22Rv1 (cell line): ENCODE data around the gene COLQ.

Experiments used
- H3K27ac ChIP-seq: fragments of 450-650 bp; 2 replicates; pipeline ENCODE4 v1.5.1; 2017
- CTCF ChIP-seq: fragments of 450-650 bp; IDR thresholded peaks from 2 replicates; pipeline ENCODE4 v1.5.1; 2017; ENCODE audit warnings: mild to moderate bottlenecking
- ZFX ChIP-seq: fragments of 450-650 bp; IDR thresholded peaks from 2 replicates; pipeline ENCODE4 v1.6.1; 2017; ENCODE audit warnings: antibody characterized with exemption, borderline replicate concordance

The COLQ gene

DNA sequence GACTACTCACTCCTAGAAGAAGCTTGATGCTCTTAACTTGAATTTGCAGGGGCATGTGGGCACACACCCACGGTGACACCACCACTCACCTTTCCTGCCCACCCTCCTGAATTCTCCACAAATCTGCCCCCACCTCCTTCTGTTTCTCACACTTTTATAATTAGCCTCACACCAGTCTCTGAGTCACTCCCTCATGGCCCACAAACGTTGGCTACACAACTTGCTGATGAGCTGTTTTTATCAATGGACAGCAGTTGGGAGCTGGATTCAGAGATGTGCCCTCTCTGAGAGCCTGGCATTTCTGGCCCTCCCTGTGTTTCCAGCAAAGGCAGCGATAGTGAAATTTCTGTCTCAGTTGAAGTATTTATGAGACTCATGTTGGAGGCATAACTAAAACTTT lies 1.3 kb downstream of the COLQ start:
- no peak overlapping the region for H3K27ac ChIP-seq
- no peak for TF ChIP-seq CTCF

- no peak for TF ChIP-seq CTCF
- H3K27ac ChIP-seq = no peak overlapping the region
Observed at GRCh38 chr3:15519096-15519495, 2.4 kb downstream of the COLQ start.

DNA sequence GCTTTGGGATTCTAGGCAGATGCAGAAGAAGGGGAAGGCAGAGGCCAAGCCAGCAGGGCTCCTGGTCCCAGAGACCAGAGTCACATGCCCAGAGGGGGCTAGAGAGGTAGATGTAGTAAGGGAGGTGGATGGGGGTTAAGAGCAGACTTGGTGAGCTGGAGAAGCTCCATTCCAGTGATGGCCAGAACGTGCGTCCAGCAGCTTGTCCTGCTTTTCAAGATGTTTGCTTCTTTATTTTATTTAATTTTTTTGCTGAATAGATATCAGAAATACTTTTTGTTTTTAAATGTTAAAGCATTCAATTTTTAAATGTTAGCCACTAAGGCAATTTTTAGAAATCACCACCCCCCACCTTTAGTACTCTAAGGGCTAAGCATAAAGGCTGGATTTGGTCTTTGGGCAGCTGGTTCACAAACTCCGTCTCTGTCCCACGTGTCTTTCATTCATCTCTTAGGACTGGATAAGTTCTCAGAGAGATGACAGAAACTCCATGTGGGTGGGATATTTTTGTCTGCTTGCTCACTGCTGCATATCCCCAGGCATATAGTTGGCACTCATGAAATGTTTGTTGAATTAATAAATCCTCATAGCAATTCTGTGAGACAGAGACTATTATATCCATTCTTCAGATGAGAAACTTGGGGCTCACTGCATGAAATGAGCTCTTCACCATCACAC lies 6.7 kb downstream of the COLQ start:
- H3K27ac ChIP-seq = no peak overlapping the region
- TF ChIP-seq CTCF = no peak
- no peak for TF ChIP-seq ZFX

GRCh38 chr3:15513810-15514662 lies 7.5 kb downstream of the COLQ start:
- no peak for TF ChIP-seq CTCF
- no peak for TF ChIP-seq ZFX
- no peak overlapping the region for H3K27ac ChIP-seq

DNA sequence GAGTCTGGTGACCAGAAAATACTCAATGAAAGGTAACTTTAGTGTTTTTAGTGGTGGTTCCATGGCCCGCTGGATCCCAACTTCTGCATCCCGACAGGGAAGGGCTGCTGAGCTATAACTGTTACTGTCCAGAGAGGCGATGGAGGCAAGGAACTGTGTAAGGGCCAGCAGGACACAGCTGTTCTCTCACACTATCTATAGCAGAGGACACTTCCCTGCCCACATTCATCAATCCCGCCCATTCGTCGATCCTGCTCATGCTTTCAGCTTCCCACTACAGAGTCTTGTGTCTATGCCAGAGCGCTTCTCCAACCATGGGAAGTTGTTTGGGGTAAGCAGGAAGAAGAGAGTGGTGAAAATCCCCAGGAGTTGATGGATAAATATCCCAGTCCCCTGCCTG lies 8.4 kb downstream of the COLQ start:
- TF ChIP-seq ZFX (no peak), CTCF (no peak)

DNA sequence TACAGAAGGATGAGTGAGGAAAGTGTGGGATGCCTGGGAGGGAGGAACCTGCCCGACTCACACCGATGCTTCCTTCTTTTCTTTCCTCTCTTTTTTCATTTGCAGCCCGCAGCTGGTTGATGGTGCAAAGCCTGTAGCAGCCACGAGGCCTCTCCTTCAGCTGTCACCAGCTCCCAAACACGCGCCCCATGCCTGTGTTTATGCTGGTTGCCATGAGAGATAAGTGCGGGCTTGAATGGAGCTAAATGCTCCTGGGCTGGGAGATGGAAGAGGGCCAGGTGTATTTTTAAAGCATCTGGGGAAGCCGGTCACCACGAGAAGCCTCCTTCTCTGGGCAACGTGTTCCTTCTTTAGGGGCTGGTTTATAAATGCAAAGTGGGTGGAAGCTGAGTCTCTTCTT lies 9.3 kb downstream of the COLQ start:
- H3K27ac ChIP-seq = no peak overlapping the region
- TF ChIP-seq CTCF (no peak), ZFX (no peak)

More for the DNA sequence above, 8.4 kb downstream of the COLQ start:
- H3K27ac ChIP-seq = no peak overlapping the region

- no peak for TF ChIP-seq ZFX
Observed at GRCh38 chr3:15511156-15511555, 10.3 kb downstream of the COLQ start.

More at GRCh38 chr3:15511156-15511555, 10.3 kb downstream of the COLQ start:
- no peak overlapping the region for H3K27ac ChIP-seq
